ENCODE results near the gene SYNE1. TPM values are rescaled to one million over a fixed set of nuclear protein-coding genes. Genes with fewer than 3 reads are reported as not detected.
A peak's percentile ranks its signal among the peaks of the same experiment; 100 is the strongest.

Gene SYNE1
- total RNA-seq, 1 donor from 2014 or later, result 233 TPM

GRCh38 chr6:152680151-152680550, 43.0 kb upstream of the SYNE1 start:
- Histone ChIP-seq H3K27ac (no peak overlapping the region), H3K4me1 (no peaks in the 10 kb centered on the region), H3K4me3 (no peak overlapping the region), H3K9me3 (no peaks in the 10 kb centered on the region), H3K36me3 (no peaks in the 10 kb centered on the region), H3K27me3 (no peaks in the 10 kb centered on the region)
- intact Hi-C loops (cut with DNase I), result no loop called here
- no peak for TF ChIP-seq CTCF (IDR thresholded peaks at IDR 0.05)
- no peak for DNase-seq (ENCODE audit: low spot score in 2 of 2)

DNA sequence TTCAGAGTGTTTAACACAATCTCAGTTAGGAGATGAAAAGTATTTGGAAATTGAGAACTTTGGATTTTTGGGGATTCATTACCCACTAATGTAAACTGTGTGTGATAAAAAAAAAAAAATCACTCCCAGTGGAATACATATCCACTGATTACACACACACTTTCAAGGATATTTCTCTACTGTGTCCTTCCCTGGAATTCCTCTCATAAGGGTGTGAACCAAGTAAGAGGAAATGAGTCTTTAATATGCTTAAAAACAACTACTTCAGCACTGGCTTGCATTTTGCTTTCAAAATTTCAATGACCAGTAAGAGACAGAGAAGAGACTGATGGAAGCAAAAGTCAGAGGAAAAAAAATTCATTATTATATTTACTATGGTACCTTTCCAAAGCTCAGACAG, 36.1 kb upstream of the SYNE1 start:
- TF ChIP-seq CTCF (IDR thresholded peaks at IDR 0.05), result no peak
- Histone ChIP-seq H3K36me3 (no peaks in the 10 kb centered on the region), H3K4me1 (no peaks in the 10 kb centered on the region), H3K27ac (no peak overlapping the region), H3K4me3 (no peak overlapping the region), H3K9me3 (no peaks in the 10 kb centered on the region), H3K27me3 (no peaks in the 10 kb centered on the region)
- no peak for DNase-seq (ENCODE audit: low spot score in 2 of 2)
- intact Hi-C loops (cut with DNase I), result no loop called here

DNA sequence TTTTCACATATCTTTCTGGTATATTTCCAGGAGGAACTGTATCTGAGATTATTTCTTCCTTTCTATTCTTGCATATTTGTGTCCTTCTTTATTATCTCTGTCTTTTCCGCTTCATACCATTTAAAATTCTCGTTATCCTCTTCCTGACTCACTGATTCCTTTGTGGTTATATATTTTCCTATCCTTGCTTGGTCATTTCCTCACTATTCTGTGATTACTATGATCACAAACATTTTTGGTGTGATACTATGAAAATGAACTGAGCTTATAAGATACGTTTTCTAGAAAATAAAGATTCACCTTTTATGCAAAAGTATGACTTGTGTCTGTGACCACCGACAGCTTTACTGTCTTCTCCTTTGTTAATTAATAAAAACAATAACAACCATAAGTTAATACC, 34.0 kb upstream of the SYNE1 start:
- intact Hi-C loops (cut with DNase I), result no loop called here
- TF ChIP-seq CTCF (IDR thresholded peaks at IDR 0.05), result no peak
- no peak overlapping the region for H3K4me3 ChIP-seq

DNA sequence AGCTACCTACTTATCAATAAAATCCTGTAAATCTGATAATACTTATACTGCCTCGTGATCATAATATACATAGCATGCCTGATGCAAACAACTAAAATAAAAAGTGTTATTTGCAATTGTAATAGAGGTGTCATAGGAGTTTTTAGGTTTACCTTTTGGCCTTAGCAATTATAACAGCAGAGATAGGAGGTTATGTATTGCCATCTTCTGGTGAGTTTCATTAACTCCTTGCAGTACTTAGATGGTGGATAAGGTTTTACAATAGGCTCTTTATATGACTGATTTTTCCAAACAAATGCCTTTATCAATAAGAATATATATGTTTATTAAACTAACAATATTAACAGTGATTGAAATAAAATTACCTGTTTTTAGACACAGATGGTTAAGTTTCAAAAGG, 32.7 kb upstream of the SYNE1 start:
- no peak overlapping the region for H3K4me3 ChIP-seq
- DNase-seq (ENCODE audit: low spot score in 2 of 2), result no peak
- no peaks in the 10 kb centered on the region for H3K27me3 ChIP-seq
- no peak overlapping the region for H3K27ac ChIP-seq
- peak in 2 of 3 experiments; percentile 15 to 31 for TF ChIP-seq CTCF (IDR thresholded peaks at IDR 0.05)
- no peaks in the 10 kb centered on the region for H3K9me3 ChIP-seq
- no peaks in the 10 kb centered on the region for H3K36me3 ChIP-seq
- intact Hi-C loops (cut with DNase I), result no loop called here
- H3K4me1 ChIP-seq, result no peaks in the 10 kb centered on the region

More for the DNA sequence above, 34.0 kb upstream of the SYNE1 start:
- DNase-seq (ENCODE audit: low spot score in 2 of 2), result no peak
- H3K4me1 ChIP-seq, result no peaks in the 10 kb centered on the region
- H3K27ac ChIP-seq, result no peak overlapping the region
- H3K27me3 ChIP-seq, result no peaks in the 10 kb centered on the region
- no peaks in the 10 kb centered on the region for H3K36me3 ChIP-seq
- no peaks in the 10 kb centered on the region for H3K9me3 ChIP-seq

DNA sequence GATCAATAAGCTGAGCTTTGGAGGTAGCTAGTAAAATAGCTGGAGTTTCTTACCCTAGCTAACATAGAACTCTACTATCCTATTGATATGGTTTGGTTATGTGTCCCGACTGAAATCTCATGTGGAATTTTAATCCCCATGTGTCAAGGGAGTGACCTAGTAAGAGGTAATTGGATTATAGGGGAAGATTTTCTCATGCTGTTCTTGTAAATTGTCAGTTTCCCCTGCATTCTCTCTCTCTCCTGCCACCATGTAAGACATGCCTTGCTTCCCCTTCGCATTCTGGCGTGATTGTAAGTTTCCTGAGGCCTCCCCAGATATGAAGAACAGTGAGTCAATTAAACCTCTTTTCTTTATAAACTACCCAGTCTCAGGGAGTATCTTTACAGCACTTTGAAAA, 24.6 kb upstream of the SYNE1 start:
- no peak overlapping the region for H3K4me3 ChIP-seq
- no peak for TF ChIP-seq CTCF (IDR thresholded peaks at IDR 0.05)
- no peak overlapping the region for H3K27ac ChIP-seq
- no peaks in the 10 kb centered on the region for H3K9me3 ChIP-seq
- H3K27me3 ChIP-seq, result no peaks in the 10 kb centered on the region
- intact Hi-C loops (cut with DNase I), result no loop called here
- H3K4me1 ChIP-seq, result no peaks in the 10 kb centered on the region
- no peak for DNase-seq (ENCODE audit: low spot score in 2 of 2)
- no peaks in the 10 kb centered on the region for H3K36me3 ChIP-seq

DNA sequence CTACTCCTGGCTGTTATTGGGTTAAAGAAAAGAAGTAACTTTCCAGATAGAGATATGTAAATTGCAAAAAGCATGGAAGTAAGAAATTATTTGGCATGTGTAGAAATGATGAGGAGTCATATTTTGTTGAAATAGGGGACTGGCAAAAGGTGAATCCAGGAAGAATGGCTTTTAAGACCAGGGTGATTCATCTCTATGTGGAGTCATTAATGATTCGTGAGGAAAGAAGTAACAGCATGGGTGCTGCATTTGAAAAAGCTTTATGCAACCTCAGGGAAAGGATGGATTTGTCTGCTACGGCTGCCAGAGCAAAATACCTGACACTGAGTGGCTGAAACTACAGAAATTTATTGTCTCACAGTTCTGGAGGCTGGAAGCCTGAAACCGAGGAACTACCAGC, 14.8 kb upstream of the SYNE1 start:
- Histone ChIP-seq H3K36me3 (no peaks in the 10 kb centered on the region), H3K4me3 (no peak overlapping the region), H3K27ac (no peak overlapping the region), H3K9me3 (no peaks in the 10 kb centered on the region), H3K27me3 (no peaks in the 10 kb centered on the region), H3K4me1 (no peaks in the 10 kb centered on the region)
- no peak for DNase-seq (ENCODE audit: low spot score in 2 of 2)
- intact Hi-C loops (cut with DNase I), result no loop called here
- TF ChIP-seq CTCF (IDR thresholded peaks at IDR 0.05), result no peak

Measured in ascending aorta (tissue), 2 donors.